HepG2 (cell line): Measurements from ENCODE around the gene MRPL51. TPM values are rescaled to one million over a fixed set of nuclear protein-coding genes. Genes with fewer than 3 reads are reported as not detected.

Experiments
- ATAC-seq: fragments of 200-7000 bp; cut with Tn5 transposase; 3 replicates; pipeline ENCODE4 v1.9.1; 2020; ENCODE audit warnings: mild to moderate bottlenecking, moderate library complexity
- BruUV-seq: library from RNA; stranded (reverse); fragments of 400-500 nt; replicated peaks from 2 replicates; lab custom pipeline; 2021; lab: Mats Ljungman, UMichigan
- CTCF ChIA-PET: fragments of 300-600 bp; formaldehyde crosslinking; extraction: SDS; loops from one replicate; lab custom pipeline; 2021; ENCODE audit warnings: low total read pairs, inconsistent platforms, low intra/inter-chr PET ratio; lab: Yijun Ruan, JAX
- POLR2A ChIA-PET: fragments of 350-600 bp; sonication (Branson Sonifier 250); formaldehyde crosslinking; loops from one replicate; lab custom pipeline; 2020; ENCODE audit warnings: antibody characterized with exemption, inconsistent platforms; lab: Yijun Ruan, JAX
- DNase-seq: peaks from one replicate; pipeline ENCODE4 v3.0.0-alpha.2; 2015; ENCODE audit warnings: low spot score
- FAIRE-seq: peaks from 3 replicates; lab custom pipeline; 2011; peaks lifted over from hg19 to GRCh38; lab: Jason Lieb, UNC
- H2AFZ ChIP-seq: one replicate; pipeline ENCODE4 v1.6.1; 2011; ENCODE audit warnings: low read length, inconsistent platforms
- H3K27ac ChIP-seq: fragments of 300-600 bp; 3 replicates; pipeline ENCODE4 v1.8.0; 2011; ENCODE audit warnings: mixed run types, mild to moderate bottlenecking, mixed read lengths, low read length, inconsistent platforms; ENCODE audit not compliant: insufficient read depth; ENCODE audit errors: extremely low read length
- H3K27me3 ChIP-seq, 2 experiments: fragments of 200-600 bp in 1 of 2; 2 replicates in 1 of 2; 3 replicates in 1 of 2; pipeline versions ENCODE4 v1.6.0 to v1.8.0; 2011; ENCODE audit warnings: low read length in 2 of 2, mild to moderate bottlenecking in 2 of 2, moderate library complexity in 2 of 2, inconsistent platforms in 1 of 2; ENCODE audit not compliant: insufficient read depth in 2 of 2, control insufficient read depth in 1 of 2
- H3K36me3 ChIP-seq, 2 experiments: fragments of 200-600 bp in 1 of 2; replicated peaks in 1 of 2; 2 replicates in 1 of 2; 3 replicates in 1 of 2; pipeline versions ENCODE4 v1.5.1 to v1.8.0; 2011; ENCODE audit warnings: low read length in 2 of 2, inconsistent platforms in 1 of 2; ENCODE audit not compliant: insufficient read depth in 2 of 2, control insufficient read depth in 1 of 2
- H3K4me1 ChIP-seq: 2 replicates; pipeline ENCODE4 v1.5.1; 2012; ENCODE audit warnings: low read length, inconsistent platforms; ENCODE audit not compliant: insufficient read depth
- H3K4me2 ChIP-seq: 2 replicates; pipeline ENCODE4 v1.6.0; 2011; ENCODE audit warnings: low read depth, low read length, inconsistent platforms
- H3K4me3 ChIP-seq, 3 experiments: fragments of 200-600 bp in 1 of 3; sonication (generic), shearing (Covaris generic) in 1 of 3; replicated peaks in 1 of 3; 2 replicates each; pipeline ENCODE4 v1.5.1; 2011 to 2016; ENCODE audit warnings: low read length in 3 of 3, inconsistent platforms in 2 of 3, low read depth in 2 of 3, mild to moderate bottlenecking in 2 of 3, control low read depth in 1 of 3, mixed read lengths in 1 of 3; ENCODE audit not compliant: insufficient read depth in 1 of 3
- H3K79me2 ChIP-seq: one replicate; pipeline ENCODE4 v1.6.1; 2011; ENCODE audit warnings: low read length, inconsistent platforms; ENCODE audit not compliant: insufficient read depth
- H3K9ac ChIP-seq: 2 replicates; pipeline ENCODE4 v1.6.0; 2011; ENCODE audit warnings: mild to moderate bottlenecking, low read depth, low read length, inconsistent platforms; ENCODE audit not compliant: insufficient read depth
- H3K9me3 ChIP-seq: 2 replicates; pipeline ENCODE4 v1.5.1; 2012; ENCODE audit warnings: mild to moderate bottlenecking, low read length
- H4K20me1 ChIP-seq: 2 replicates; pipeline ENCODE4 v1.6.0; 2011; ENCODE audit warnings: inconsistent platforms, mild to moderate bottlenecking, low read length, moderate library complexity; ENCODE audit not compliant: insufficient read depth
- AGO1 ChIP-seq: fragments of 200-400 bp; formaldehyde crosslinking; IDR thresholded peaks from 2 replicates; pipeline ENCODE4 v1.6.1; 2017; ENCODE audit warnings: mild to moderate bottlenecking, low read depth, low read length, moderate library complexity; ENCODE audit not compliant: poor library complexity, severe bottlenecking
- ATF1 ChIP-seq: IDR thresholded peaks from 2 replicates; pipeline ENCODE4 v1.6.1; 2016; ENCODE audit warnings: mild to moderate bottlenecking, control low read depth
- GLMP ChIP-seq: sonication (generic); formaldehyde crosslinking; IDR thresholded peaks from 2 replicates; pipeline ENCODE4 v1.9.0; 2021; ENCODE audit warnings: missing genetic modification reagents, mild to moderate bottlenecking, borderline replicate concordance
- GPN1 ChIP-seq: sonication (generic); formaldehyde crosslinking; IDR thresholded peaks from 2 replicates; pipeline ENCODE4 v1.5.1; 2020; ENCODE audit warnings: missing genetic modification reagents, borderline replicate concordance
- ISL2 ChIP-seq: sonication (generic); formaldehyde crosslinking; IDR thresholded peaks from 2 replicates; pipeline ENCODE4 v1.5.0; 2020; ENCODE audit warnings: missing genetic modification reagents
- KMT2A ChIP-seq: sonication (generic); formaldehyde crosslinking; IDR thresholded peaks from 2 replicates; pipeline ENCODE4 v1.4.0; 2020; ENCODE audit warnings: missing genetic modification reagents
- RBFOX2 ChIP-seq: fragments of 200-400 bp; formaldehyde crosslinking; IDR thresholded peaks from 2 replicates; pipeline ENCODE4 v1.6.1; 2017; ENCODE audit warnings: low read depth, mild to moderate bottlenecking, low read length
- TAF15 ChIP-seq: fragments of 200-400 bp; formaldehyde crosslinking; IDR thresholded peaks from one replicate; pipeline ENCODE4 v1.6.1; 2018; ENCODE audit warnings: mild to moderate bottlenecking, low read depth, low read length; ENCODE audit not compliant: poor library complexity, severe bottlenecking
- TOPORS ChIP-seq: sonication (generic); formaldehyde crosslinking; IDR thresholded peaks from 2 replicates; pipeline ENCODE4 v1.8.0; 2023; ENCODE audit warnings: mild to moderate bottlenecking, missing genetic modification reagents
- TRIM24 ChIP-seq: sonication (generic); formaldehyde crosslinking; IDR thresholded peaks from 2 replicates; pipeline ENCODE4 v1.8.0; 2022; ENCODE audit warnings: mild to moderate bottlenecking, missing genetic modification reagents
- ZIK1 ChIP-seq: sonication (generic); formaldehyde crosslinking; IDR thresholded peaks from 2 replicates; pipeline ENCODE4 v1.5.0; 2020; ENCODE audit warnings: mild to moderate bottlenecking, low read depth, missing genetic modification reagents, borderline replicate concordance
- ZNF331 ChIP-seq: sonication (generic); formaldehyde crosslinking; IDR thresholded peaks from 2 replicates; pipeline ENCODE4 v1.4.0; 2020; ENCODE audit warnings: missing genetic modification reagents
- ZNF343 ChIP-seq: sonication (generic); formaldehyde crosslinking; IDR thresholded peaks from 2 replicates; pipeline ENCODE4 v1.4.0; 2020; ENCODE audit warnings: mild to moderate bottlenecking, missing genetic modification reagents
- ZNF713 ChIP-seq: sonication (generic); formaldehyde crosslinking; IDR thresholded peaks from 2 replicates; pipeline ENCODE4 v1.4.0; 2020; ENCODE audit warnings: mild to moderate bottlenecking, missing genetic modification reagents
- ZSCAN25 ChIP-seq: sonication (generic); formaldehyde crosslinking; IDR thresholded peaks from 2 replicates; pipeline ENCODE4 v1.8.0; 2022; ENCODE audit warnings: mild to moderate bottlenecking, missing genetic modification reagents
- WGBS: methylation state at CpG from one replicate; pipeline ENCODE4 v1.1.6; 2017; ENCODE audit warnings: low lambda C conversion rate; 5-methylcytosine and 5-hydroxymethylcytosine counted together
- in situ Hi-C: cut with HindIII; loops from 2 replicates; pipeline ENCODE4 v1.10.0; 2017; ENCODE audit warnings: low pct_unique_long_range_greater_than_20kb; ENCODE audit not compliant: extremely low pct_ligation_motif_present
- intact Hi-C: fragments of 100-400 bp; cut with micrococcal nuclease; formaldehyde crosslinking; loops from one replicate; pipeline ENCODE4 v1.10.0; 2022; ENCODE audit not compliant: unreplicated experiment
- polyA plus RNA-seq, 8 experiments: library from polyadenylated mRNA; depleted of rRNA in 3 of 8; stranded (reverse) in 7 of 8; unstranded in 1 of 8; fragments of >200 nt; fragmentation: Illumina TruSeq in 4 of 8; extraction: Trizol in 4 of 8; gene quantifications; 2 replicates each; pipeline versions ENCODE4 v1.2.1 to v1.2.3, GENCODE V29; 2011 to 2016; ENCODE audit warnings: low read depth in 4 of 8, missing spikeins in 1 of 8, mixed read lengths in 1 of 8; ENCODE audit not compliant: insufficient read depth in 1 of 8
- total RNA-seq, 5 experiments: library from RNA; depleted of rRNA; stranded (reverse); fragments of >200 nt; fragmentation: Illumina TruSeq; extraction: Trizol; gene quantifications; 2 replicates each; pipeline ENCODE4 v1.2.3, GENCODE V29; 2016; ENCODE audit warnings: low read depth in 1 of 5
- TF ChIP-seq, protein P1 (sequence below): IDR thresholded peaks from 2 replicates; pipeline ENCODE4 v1.6.1; 2016; ENCODE audit warnings: missing biosample characterization, missing genetic modification reagents, low read depth
- TF ChIP-seq, protein P2 (sequence below): fragments of 450-650 bp; IDR thresholded peaks from 2 replicates; pipeline ENCODE4 v1.6.1; 2017

Gene MRPL51
- total and polyA plus RNA-seq, 2 of the 13 experiments (the other 11 are each of a cell fraction or from before 2014, with no cell fraction given) = 64.8 to 278 TPM

DNA sequence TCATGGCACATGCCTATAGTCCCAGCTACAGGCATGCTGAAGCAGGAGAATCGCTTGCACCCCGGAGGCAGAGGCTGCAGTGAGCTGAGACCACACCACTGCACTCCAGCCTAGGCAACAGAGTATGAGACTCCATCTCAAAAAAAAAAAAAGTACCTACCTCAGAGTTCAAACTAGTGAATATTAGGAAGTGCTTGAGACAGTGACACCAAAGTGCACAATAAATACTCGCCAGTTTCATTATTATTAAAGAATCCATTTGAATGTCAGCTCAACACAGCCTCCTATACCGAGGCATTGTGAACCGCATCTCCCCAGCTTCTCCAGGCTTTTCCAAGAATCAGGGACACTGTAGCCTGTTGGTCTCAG lies 46.2 kb upstream of the MRPL51 start:
- FAIRE-seq (no peak), ATAC-seq (peak; percentile 2; the same call in 2 of the 3 replicates), DNase-seq (no peak)
- 94% methylated on average over 4 of the region's 5 CpGs for WGBS
- BruUV-seq = no TSS peak
- intact Hi-C loops = loop anchor here (10.0 kb wide), 2 partner anchors 64 to 194 kb away; partner anchors contain the start of genes TNFRSF1A and VAMP1
- H3K36me3 ChIP-seq = peaks cover 0 to 35% of the 10 kb centered on the region in 2 experiments; a peak in 4 of 5 replicates
- TF ChIP-seq ZSCAN25 (CRISPR knock-in tag) (no peak), TRIM24 (CRISPR knock-in tag) (no peak), RBFOX2 (peak; percentile 21), TAF15 (no peak), KMT2A (CRISPR knock-in tag) (no peak), ZNF331 (CRISPR knock-in tag) (no peak), ATF1 (no peak), GLMP (CRISPR knock-in tag) (no peak), AGO1 (peak; percentile 2), GPN1 (CRISPR knock-in tag) (no peak), ZIK1 (CRISPR knock-in tag) (no peak), ISL2 (CRISPR knock-in tag) (no peak), ZNF713 (CRISPR knock-in tag) (no peak), ZNF343 (CRISPR knock-in tag) (no peak), TOPORS (no peak)
- TF ChIP-seq, protein P1, sequence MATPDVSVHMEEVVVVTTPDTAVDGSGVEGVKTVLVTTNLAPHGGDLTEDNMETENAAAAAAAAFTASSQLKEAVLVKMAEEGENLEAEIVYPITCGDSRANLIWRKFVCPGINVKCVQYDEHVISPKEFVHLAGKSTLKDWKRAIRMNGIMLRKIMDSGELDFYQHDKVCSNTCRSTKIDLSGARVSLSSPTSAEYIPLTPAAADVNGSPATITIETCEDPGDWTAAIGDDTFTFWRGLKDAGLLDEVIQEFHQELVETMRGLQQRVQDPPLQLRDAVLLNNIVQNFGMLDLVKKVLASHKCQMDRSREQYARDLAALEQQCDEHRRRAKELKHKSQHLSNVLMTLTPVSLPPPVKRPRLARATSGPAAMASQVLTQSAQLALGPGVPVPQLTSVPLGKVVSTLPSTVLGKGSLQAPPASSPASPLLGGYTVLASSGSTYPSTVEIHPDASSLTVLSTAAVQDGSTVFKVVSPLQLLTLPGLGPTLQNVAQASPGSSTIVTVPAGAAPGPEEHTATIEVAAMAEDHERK (CRISPR knock-in tag) = no peak
- TF ChIP-seq, protein P2, sequence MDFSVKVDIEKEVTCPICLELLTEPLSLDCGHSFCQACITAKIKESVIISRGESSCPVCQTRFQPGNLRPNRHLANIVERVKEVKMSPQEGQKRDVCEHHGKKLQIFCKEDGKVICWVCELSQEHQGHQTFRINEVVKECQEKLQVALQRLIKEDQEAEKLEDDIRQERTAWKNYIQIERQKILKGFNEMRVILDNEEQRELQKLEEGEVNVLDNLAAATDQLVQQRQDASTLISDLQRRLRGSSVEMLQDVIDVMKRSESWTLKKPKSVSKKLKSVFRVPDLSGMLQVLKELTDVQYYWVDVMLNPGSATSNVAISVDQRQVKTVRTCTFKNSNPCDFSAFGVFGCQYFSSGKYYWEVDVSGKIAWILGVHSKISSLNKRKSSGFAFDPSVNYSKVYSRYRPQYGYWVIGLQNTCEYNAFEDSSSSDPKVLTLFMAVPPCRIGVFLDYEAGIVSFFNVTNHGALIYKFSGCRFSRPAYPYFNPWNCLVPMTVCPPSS = no peak
- TF ChIP-seq, all 625 proteins: peak for 2
- Histone ChIP-seq H3K4me3 (no peak overlapping the region), H3K9ac (no peak overlapping the region), H3K27me3 (no peaks in the 10 kb centered on the region; a peak in 1 of 5 replicates), H3K4me1 (peaks cover 53% of the 10 kb centered on the region), H4K20me1 (peaks cover 41% of the 10 kb centered on the region), H3K79me2 (peaks cover 26% of the 10 kb centered on the region), H3K9me3 (no peaks in the 10 kb centered on the region), H2AFZ (no peak overlapping the region), H3K27ac (peak overlapping the region; percentile 49), H3K4me2 (no peak overlapping the region)
- in situ Hi-C loops = loop anchor here (10.0 kb wide), 1 partner anchor 114 kb away; no protein-coding TSS in a partner anchor
- POLR2A ChIA-PET = interaction anchor here (1.0 to 7.3 kb wide), 7 partner anchors 15 to 155 kb away, joined by 3 to 108 read pairs (median 4); partner anchors contain the start of genes IFFO1, LTBR, TAPBPL and VAMP1
- CTCF ChIA-PET = no interaction called here
